Suppressor macrophage treated with lipopolysaccharide for 1 hour (primary cell): ENCODE results near the gene HRC.
A peak's percentile ranks its signal among the peaks of the same experiment; 100 is the strongest.
"Not testable (repeated sequence)": the region's sequence is repeated elsewhere in the genome, so short reads cannot be mapped to it uniquely, and the experiment has no call there.

Experiments used
- DNase-seq, 3 donors: peaks; one replicate each; pipeline ENCODE4 v3.0.0-alpha.2; 2020 to 2022

HRC gene

DNA sequence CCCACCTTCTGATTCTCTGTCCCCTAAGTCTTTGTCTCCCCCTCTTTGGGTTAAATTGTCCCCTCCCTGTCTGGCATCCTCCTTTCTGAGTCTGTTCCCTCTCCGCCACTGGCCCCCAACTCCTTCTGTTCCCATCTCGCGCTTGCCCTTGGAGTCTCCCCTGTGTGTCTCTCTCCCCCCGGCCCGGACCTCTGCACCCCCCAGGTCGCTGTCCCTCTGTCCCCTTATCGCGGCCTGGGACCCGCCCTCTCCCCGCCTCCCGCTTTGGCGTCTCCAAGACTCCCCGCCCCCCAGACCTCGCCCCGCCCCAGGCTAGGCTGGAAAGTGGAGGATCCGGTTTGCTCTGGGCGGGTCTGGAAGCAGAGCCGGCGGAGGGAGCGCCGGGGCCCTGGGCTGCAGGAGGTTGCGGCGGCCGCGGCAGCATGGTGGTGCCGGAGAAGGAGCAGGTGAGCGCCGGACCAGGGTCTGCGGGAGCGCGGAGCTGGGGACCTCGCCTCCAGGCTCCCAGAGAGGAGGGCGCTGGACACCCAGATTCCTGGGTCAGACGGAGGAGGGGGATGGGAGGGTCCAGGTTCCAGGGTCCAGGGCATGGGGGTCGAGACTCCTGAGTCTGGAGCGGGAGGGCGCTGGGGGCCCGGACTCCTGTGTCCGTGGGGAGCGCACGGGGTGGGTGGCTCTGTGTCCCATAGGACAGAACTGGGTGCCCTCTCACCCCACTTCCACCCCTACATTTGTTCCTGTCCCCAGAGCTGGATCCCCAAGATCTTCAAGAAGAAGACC is 2.4 kb upstream of the HRC start, which contains the start of gene TRPM4:
TRPM4 (plus strand) TSS at position 348 of the 780 bp plus-strand sequence; CDS start at position 423, 75 bp downstream.
- DNase-seq: peak; percentile 75 to 94 (median 91)

DNA sequence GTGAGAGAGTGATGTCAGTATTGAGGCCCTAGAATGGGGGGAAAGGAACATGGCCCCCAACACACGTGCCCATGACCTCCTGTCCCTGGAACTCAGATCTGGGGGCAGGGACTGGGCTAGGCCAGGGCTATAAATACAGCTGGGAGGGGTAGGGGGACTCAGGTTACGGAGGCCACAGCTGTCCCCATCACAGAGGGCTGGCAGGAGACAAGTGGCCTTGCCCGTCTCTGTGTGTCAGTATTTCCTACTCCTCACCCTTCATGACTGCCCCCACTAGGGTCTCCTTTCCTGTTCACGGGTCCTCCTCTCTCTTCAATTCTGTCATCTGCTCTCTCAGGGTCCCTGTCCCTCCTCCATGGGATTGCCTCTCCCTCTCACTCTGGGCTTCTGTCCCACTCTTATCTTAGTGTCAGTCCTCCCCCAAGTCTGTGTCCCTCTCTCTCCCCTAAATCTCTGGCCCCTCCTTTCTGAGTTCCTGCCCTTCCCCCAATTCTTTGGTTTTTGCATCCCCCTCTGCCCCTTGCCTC is 687 bp upstream of the HRC start:
- DNase-seq: no peak

DNA sequence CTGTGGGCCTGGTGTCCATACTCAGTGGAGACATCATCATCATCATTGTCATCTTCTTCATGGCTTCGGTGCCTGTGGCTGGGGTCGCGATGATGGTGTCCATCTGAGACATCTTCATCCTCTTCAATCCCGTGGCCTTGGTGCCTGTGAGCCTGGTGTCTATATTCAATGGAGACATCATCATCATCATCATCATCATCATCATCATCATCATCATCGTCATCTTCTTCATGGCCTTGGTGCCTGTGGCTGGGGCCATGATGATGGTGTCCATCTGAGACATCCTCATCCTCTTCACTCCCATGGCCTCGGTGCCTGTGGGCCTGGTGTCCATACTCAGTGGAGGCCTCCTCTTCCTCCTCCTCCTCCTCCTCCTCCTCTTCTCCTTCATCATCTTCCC is 917 bp downstream of the HRC start:
- no peak for DNase-seq

GRCh38 chr19:49153167-49153809 is 1.9 kb downstream of the HRC start:
- DNase-seq: no peak

- DNase-seq: no peak
Measured at GRCh38 chr19:49152119-49152550, 3.1 kb downstream of the HRC start.

DNA sequence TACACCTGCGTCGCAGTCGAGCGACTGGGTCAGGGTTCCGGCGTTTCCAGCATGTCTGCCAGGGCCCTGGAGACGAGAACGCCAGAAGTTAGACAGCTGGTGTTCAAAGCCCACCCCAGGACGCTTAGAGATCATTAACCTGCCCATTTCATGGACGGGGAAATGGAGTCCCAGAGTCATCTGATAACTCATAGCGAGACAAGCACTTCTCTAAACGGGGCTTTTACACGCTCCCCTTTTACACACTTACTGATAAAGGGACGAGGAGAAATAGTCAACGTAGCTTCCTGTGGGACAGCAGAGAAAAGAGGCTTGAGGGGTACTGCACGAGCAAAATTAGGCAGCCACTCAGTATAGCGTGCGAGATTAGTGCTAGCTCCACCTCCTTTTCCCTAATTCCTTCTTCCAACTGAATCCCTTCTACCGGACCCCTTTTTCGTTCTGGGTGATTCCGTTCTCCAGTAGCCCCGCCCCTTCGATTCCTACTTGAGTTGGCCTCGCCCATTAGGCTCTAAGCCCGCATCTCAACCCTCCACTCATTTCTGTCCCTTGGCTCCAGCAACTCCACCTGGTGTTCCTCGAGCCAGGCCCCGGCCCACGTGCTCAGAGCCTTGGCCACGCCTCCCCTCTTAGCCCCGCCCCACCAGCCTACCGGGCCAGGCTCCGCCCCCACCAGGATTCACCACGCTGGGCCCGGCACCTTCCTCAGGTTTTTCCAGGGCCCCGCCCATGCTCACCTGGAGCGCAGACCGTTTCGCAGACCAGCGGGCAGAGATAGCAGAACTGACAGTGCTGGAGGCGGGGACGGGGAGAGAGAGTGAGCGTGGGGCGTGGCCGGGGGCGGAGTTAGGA is 3.7 kb downstream of the HRC start:
- DNase-seq: peak; percentile 38 to 69 (median 46)

GRCh38 chr19:49150944-49151243 is 4.3 kb downstream of the HRC start:
- DNase-seq: peak in 1 of 3 donors; percentile 5

GRCh38 chr19:49150106-49150943 is 4.9 kb downstream of the HRC start:
- peak; percentile 70 to 86 (median 75) for DNase-seq

DNA sequence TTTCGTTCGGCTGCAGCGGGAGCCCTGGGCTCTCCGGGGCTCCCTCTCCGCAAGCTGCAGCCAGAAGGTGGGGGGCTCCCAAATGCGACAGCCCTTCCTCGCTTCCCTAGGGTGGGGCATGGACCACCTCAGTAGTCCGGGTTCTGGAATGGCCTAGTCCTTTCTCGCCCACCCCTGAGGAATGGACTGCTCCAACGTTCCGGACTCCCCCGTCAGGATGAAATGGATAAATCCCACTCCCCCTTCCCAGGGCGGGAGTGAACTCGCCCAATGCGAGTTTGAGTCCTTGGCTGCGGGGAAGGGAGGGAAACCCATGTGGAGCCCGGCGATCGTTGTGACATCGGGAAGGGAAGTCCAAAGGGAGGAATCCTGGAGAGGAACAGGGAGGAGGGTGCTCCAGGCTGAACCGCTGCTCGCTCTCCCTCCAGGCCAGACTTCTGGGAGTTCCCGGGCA is 5.5 kb downstream of the HRC start:
- DNase-seq: peak; percentile 53 to 73 (median 70)

- peak; percentile 85 to 94 (median 87) for DNase-seq
Measured at GRCh38 chr19:49148784-49149651, 6.2 kb downstream of the HRC start.

DNA sequence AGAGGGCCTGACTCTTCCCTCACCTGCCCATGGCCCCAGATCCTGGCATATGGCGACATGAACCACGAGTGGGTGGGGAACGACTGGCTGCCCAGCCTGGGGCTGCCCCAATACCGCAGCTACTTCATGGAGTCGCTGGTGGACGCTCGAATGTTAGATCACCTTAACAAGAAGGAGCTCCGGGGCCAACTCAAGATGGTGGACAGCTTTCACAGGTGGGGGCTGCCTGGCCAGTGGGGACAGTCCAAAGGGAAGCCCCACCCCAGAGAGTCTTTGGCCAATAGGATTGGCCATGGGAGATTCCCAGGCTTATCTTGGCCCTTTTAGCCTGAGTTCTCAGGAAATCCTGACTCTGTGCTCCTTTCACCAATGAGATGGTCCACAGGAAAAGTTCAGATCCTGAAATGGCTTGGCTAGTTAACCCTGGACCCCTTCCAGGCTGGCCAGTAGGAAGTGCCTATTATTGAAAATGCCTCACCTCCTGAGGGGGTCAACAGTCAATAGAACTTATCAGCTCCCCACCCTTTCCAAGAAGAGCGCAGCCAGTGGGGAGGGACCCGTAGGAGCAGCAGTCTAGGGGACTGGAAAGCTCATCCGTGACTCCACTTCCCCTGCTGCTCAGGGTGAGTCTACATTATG is 7.0 kb downstream of the HRC start:
- no peak for DNase-seq

DNA sequence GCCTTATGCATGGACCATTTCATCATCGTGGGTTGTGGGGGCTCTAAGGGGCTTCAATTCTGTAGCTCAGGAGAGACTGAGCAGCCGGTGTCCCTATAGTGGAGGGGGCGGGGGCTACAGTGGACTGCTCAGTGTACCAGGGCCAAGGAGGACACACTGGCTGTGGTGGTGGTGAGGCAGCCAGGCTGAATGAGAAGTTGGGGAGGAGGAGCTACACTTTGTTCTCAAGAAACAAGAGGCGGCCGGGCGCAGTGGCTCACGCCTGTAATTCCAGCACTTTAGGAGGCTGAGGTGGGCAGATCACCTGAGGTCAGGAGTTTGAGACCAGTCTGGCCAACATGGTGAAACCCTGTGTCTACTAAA is 8.8 kb downstream of the HRC start:
- not testable (repeated sequence) for DNase-seq

- peak; percentile 73 to 86 (median 82) for DNase-seq
Measured at GRCh38 chr19:49145573-49146407, 9.4 kb downstream of the HRC start.

GRCh38 chr19:49142866-49143335 is 12.3 kb downstream of the HRC start:
- peak; percentile 78 to 87 (median 80) for DNase-seq

GRCh38 chr19:49141352-49141751 is 13.8 kb downstream of the HRC start:
- no peak for DNase-seq

DNA sequence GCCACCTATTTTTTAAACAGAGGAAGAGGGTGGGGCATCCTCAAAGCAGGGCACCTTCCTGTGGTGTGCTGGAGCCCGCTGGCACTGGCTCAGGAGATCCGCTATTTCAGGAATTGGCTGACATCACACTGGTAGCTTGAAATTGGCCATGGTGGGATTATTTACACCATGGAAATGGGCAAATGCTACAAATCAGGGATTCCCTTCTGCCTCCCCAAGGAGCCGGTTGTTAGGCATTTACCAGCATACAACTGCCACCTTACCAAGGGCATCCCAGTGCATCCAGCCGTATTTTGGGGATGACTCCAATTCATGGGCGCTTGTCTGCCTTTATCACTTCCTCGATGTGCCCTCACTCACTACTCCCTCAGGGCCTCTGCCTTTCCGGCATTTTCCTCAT is 14.2 kb downstream of the HRC start:
- DNase-seq: no peak

DNA sequence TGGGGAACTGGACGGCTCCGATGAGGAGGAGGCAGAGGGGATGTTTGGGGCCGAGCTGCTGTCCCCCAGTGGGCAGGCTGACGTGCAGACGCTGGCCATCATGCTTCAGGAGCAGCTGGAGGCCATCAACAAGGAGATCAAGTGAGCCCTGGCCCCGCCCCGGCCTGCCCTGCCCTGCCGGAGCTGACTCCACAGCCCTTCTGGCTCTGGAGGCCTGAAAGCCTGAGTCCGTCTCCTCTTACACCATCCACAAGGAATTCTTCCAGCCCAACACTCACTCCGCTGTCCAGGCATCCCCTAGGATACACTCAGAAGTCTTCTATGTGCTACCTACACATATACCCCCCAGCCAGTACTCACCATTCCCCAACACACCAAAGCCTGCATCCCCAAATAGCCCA is 18.4 kb downstream of the HRC start:
- DNase-seq: no peak

DNA sequence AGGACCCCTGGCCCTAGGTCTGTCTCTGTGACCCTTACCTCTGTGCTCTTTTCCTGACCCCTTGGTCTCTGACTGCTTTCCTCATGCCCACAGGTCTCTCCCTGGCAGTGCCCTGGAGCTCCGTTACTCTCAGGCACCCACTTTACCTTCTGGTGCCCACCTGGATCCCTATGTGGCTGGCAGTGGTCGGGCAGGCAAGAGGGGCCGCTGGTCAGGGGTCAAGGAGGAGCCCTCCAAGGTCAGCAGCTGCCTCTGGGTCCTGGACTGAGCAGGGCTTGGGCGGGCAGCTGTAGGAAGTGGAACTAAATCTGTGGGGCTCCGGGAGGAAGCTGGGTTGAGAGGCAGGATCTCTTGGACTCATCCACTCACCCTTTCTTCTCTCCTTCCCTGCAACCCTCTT is 19.5 kb downstream of the HRC start:
- DNase-seq: no peak

GRCh38 chr19:49133621-49134454 is 21.4 kb downstream of the HRC start:
- DNase-seq: peak; percentile 61 to 82 (median 79)
